ENCODE measurements around the gene ADGRG3.
A peak's percentile ranks its signal among the peaks of the same experiment; 100 is the strongest.

The ADGRG3 gene

GRCh38 chr16:57623251-57624043, 44.7 kb upstream of the ADGRG3 start:
- peak; percentile 57 for DNase-seq (ENCODE audit: low read depth)
- no peak overlapping the region for H3K4me3 ChIP-seq (ENCODE audit: low read depth, low read length)
- no peak for TF ChIP-seq CTCF (conservative IDR thresholded peaks at IDR 0.05; ENCODE audit: low read depth, low read length)

- DNase-seq (ENCODE audit: low read depth) = peak; percentile 85
- no peak overlapping the region for H3K4me3 ChIP-seq (ENCODE audit: low read depth, low read length)
- TF ChIP-seq CTCF (conservative IDR thresholded peaks at IDR 0.05; ENCODE audit: low read depth, low read length) = no peak
Observed at GRCh38 chr16:57624044-57624688, 43.9 kb upstream of the ADGRG3 start.

- no peak overlapping the region for H3K4me3 ChIP-seq (ENCODE audit: low read depth, low read length)
- no peak for DNase-seq (ENCODE audit: low read depth)
- TF ChIP-seq CTCF (conservative IDR thresholded peaks at IDR 0.05; ENCODE audit: low read depth, low read length) = no peak
Observed at GRCh38 chr16:57624806-57625500, 43.2 kb upstream of the ADGRG3 start.

GRCh38 chr16:57626420-57627170, 41.5 kb upstream of the ADGRG3 start:
- TF ChIP-seq CTCF (conservative IDR thresholded peaks at IDR 0.05; ENCODE audit: low read depth, low read length) = no peak

GRCh38 chr16:57627184-57627871, 40.8 kb upstream of the ADGRG3 start:
- TF ChIP-seq CTCF (conservative IDR thresholded peaks at IDR 0.05; ENCODE audit: low read depth, low read length) = peak; percentile 59
- DNase-seq (ENCODE audit: low read depth) = peak; percentile 91
- no peak overlapping the region for H3K4me3 ChIP-seq (ENCODE audit: low read depth, low read length)

More at GRCh38 chr16:57626420-57627170, 41.5 kb upstream of the ADGRG3 start:
- no peak overlapping the region for H3K4me3 ChIP-seq (ENCODE audit: low read depth, low read length)
- no peak for DNase-seq (ENCODE audit: low read depth)
